ENCODE measurements around the gene HBEGF.

HBEGF gene

DNA sequence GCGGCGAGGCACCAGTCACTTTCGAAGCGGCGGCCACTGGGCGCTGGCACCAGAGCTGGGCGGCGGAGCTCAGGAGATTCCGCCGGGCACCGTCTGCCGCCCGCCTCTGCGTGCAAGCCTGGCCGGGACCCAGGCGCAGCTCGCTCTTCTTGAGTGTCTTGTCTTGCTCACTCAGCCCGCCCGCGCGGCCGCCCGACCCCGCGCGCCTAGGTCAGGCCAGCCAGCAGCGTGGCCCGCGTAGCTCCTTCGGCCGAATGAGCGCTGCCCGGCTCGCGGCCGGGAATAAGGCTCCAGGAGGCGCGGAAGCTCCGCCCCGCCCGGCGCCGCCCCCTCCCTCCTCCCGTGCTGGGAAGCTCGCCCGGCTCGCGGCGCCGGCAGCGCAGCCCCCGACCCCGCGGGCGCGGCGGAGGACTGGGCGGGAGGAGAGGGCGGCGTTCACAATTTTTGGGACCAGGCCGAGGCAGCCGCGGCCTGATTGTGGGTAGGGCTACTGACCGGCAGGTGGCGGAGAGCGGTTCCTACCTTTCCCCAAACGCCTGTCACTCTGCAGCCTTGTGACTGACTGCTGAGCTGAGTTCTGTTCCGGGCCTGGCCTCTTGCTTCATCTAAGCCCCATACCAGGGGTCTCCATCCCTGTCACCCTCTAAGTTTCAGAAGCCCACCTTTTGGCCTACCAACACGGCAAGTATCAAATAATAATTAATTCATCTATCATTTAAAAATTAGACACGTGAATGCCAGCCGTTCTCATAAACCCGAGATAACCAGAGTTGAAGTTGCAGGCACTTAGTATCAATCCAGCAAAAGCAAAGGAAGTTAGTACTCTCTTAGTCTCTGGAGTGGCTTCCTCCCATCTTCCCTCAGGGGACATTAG is at the start of gene HBEGF:
TSS of gene HBEGF (minus strand) at position 256 of the 874 bp plus-strand sequence. CDS start 275 bp downstream, outside the sequence.
- Histone ChIP-seq H3K9ac (ENCODE audit: low read length) (peak within 1 kb of the TSS; percentile 45), H3K4me1 (ENCODE audit: control insufficient read depth, insufficient read depth, low read length) (peaks cover 15% of the 10 kb centered on the region), H3K36me3 (ENCODE audit: control insufficient read depth, insufficient read depth, low read length) (no peaks in the 10 kb centered on the region), H3K9me3 (ENCODE audit: control insufficient read depth, insufficient read depth, low read depth, low read length) (no peaks in the 10 kb centered on the region), H3K4me3 (ENCODE audit: low read depth, low read length) (peak within 1 kb of the TSS; percentile 78), H3K27me3 (ENCODE audit: control insufficient read depth, insufficient read depth, low read length) (peaks cover 13% of the 10 kb centered on the region), H3K27ac (ENCODE audit: low read depth, low read length) (no peak within 1 kb of the TSS)

DNA sequence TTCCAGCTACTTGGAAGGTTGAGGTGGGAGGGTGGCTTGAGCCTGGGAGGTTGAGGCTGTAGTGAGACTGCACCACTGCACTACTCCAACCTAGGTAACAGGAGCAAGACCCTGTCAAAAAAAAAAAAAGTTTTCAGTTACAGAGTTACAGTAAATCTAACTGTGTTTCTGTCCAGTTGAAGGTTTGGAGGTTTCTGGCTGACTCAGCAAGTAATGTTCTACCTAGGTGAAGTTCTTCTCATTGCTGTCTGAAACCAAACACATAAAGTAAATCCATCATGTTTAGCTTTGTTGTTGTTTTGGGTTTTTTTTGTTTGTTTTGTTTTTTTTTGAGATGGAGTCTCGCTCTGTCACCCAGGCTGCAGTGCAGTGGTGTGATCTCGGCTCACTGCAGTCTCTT is 47.3 kb upstream of the HBEGF start:
- Histone ChIP-seq H3K36me3 (ENCODE audit: control insufficient read depth, insufficient read depth, low read length) (no peaks in the 10 kb centered on the region), H3K9me3 (ENCODE audit: control insufficient read depth, insufficient read depth, low read depth, low read length) (no peaks in the 10 kb centered on the region), H3K4me1 (ENCODE audit: control insufficient read depth, insufficient read depth, low read length) (no peaks in the 10 kb centered on the region; the same call in 1 of the 2 replicates), H3K27ac (ENCODE audit: low read depth, low read length) (no peak overlapping the region), H3K27me3 (ENCODE audit: control insufficient read depth, insufficient read depth, low read length) (no peaks in the 10 kb centered on the region), H3K9ac (ENCODE audit: low read length) (no peak overlapping the region), H3K4me3 (ENCODE audit: low read depth, low read length) (no peak overlapping the region)

DNA sequence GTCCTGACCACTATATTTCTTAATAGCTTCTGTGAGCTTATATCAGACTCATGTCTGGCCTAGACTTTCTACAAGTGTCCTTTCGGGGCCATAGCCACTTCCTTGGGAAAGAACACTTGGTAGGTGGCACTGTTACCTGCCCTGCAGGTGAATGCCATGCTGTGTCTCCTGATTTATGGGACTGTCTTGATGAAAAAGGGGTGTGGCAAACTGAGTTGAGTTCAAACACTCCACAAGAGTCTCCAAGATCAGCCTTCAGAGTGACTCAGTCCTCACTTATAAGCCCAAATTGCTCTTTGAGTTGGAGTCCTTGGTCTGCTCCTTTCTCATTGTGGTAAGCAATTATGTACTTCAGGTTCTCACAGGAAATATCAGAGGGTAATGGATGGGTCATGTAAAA is 45.3 kb upstream of the HBEGF start:
- Histone ChIP-seq H3K9me3 (ENCODE audit: control insufficient read depth, insufficient read depth, low read depth, low read length) (no peaks in the 10 kb centered on the region), H3K4me3 (ENCODE audit: low read depth, low read length) (no peak overlapping the region), H3K9ac (ENCODE audit: low read length) (no peak overlapping the region), H3K4me1 (ENCODE audit: control insufficient read depth, insufficient read depth, low read length) (no peaks in the 10 kb centered on the region), H3K36me3 (ENCODE audit: control insufficient read depth, insufficient read depth, low read length) (no peaks in the 10 kb centered on the region), H3K27ac (ENCODE audit: low read depth, low read length) (no peak overlapping the region), H3K27me3 (ENCODE audit: control insufficient read depth, insufficient read depth, low read length) (no peaks in the 10 kb centered on the region)

DNA sequence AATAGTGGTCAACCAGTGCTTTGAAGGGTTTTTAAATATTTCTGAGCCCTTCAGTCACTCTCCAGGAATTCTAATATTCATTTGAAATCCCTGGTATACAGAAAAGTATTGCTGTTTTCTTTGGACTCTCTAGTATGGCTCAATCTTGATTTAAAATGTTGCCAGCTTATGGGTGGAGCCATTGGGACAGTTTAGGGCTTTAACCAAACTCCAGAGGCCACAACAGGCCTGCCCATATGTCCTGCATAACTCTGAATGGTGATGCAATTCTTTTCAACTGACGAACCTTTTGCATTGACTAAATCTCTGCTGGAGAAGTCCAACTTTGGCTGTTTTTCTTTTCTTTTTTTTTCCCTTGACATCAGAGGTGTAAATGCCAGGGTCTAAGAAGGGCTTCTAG is 44.9 kb upstream of the HBEGF start:
- H3K4me1 ChIP-seq (ENCODE audit: control insufficient read depth, insufficient read depth, low read length) = no peaks in the 10 kb centered on the region
- H3K4me3 ChIP-seq (ENCODE audit: low read depth, low read length) = no peak overlapping the region
- no peaks in the 10 kb centered on the region for H3K9me3 ChIP-seq (ENCODE audit: control insufficient read depth, insufficient read depth, low read depth, low read length)
- H3K36me3 ChIP-seq (ENCODE audit: control insufficient read depth, insufficient read depth, low read length) = no peaks in the 10 kb centered on the region
- H3K9ac ChIP-seq (ENCODE audit: low read length) = no peak overlapping the region
- H3K27me3 ChIP-seq (ENCODE audit: control insufficient read depth, insufficient read depth, low read length) = no peaks in the 10 kb centered on the region
- H3K27ac ChIP-seq (ENCODE audit: low read depth, low read length) = no peak overlapping the region

- H3K36me3 ChIP-seq (ENCODE audit: control insufficient read depth, insufficient read depth, low read length) = no peaks in the 10 kb centered on the region
- no peaks in the 10 kb centered on the region for H3K4me1 ChIP-seq (ENCODE audit: control insufficient read depth, insufficient read depth, low read length)
- no peak overlapping the region for H3K27ac ChIP-seq (ENCODE audit: low read depth, low read length)
- H3K4me3 ChIP-seq (ENCODE audit: low read depth, low read length) = no peak overlapping the region
- no peaks in the 10 kb centered on the region for H3K27me3 ChIP-seq (ENCODE audit: control insufficient read depth, insufficient read depth, low read length)
- no peak overlapping the region for H3K9ac ChIP-seq (ENCODE audit: low read length)
- no peaks in the 10 kb centered on the region for H3K9me3 ChIP-seq (ENCODE audit: control insufficient read depth, insufficient read depth, low read depth, low read length)
Observed at GRCh38 chr5:140388052-140388451, 41.6 kb upstream of the HBEGF start.

DNA sequence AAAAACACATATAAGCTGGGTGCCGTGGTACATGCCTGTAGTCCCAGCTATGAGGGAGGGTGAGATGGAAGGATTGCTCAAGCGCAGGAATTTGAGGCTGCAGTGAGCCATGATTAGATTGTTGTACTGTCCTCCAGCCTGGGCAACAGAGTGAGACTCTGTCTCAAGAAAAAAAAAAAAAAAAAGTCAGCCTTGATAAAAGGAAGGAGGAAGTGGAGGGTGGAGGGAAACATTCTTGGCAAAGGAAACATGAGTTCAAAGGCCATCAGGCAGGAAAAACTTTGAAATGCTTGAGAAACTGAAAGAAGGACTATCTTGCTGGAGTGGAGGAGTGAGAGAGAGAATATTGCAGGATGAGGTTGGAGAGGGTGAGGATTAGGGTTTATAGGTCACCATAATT is 36.9 kb upstream of the HBEGF start:
- no peak overlapping the region for H3K27ac ChIP-seq (ENCODE audit: low read depth, low read length)
- no peak overlapping the region for H3K4me3 ChIP-seq (ENCODE audit: low read depth, low read length)
- H3K9ac ChIP-seq (ENCODE audit: low read length) = no peak overlapping the region
- no peaks in the 10 kb centered on the region for H3K27me3 ChIP-seq (ENCODE audit: control insufficient read depth, insufficient read depth, low read length)
- H3K4me1 ChIP-seq (ENCODE audit: control insufficient read depth, insufficient read depth, low read length) = no peaks in the 10 kb centered on the region
- H3K36me3 ChIP-seq (ENCODE audit: control insufficient read depth, insufficient read depth, low read length) = no peaks in the 10 kb centered on the region
- no peaks in the 10 kb centered on the region for H3K9me3 ChIP-seq (ENCODE audit: control insufficient read depth, insufficient read depth, low read depth, low read length)

DNA sequence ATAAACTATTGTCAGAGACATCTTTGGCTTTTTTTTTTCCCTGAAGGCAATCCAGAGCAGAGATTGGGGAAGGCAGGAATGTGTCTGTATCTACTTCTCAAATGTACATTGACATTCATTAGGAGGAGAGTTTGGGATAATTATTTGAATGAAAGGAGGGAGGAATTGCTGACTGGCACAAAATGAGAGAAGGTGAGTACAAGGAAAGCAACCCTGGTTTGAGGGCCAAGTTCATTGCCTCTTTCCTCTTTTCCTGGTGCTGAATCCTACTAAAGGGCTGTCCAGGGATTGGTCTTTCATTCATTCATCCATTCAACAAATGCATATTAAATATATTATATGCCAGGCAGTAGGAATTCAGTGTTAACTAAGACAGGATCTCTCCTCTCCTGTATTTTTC is 36.5 kb upstream of the HBEGF start:
- no peaks in the 10 kb centered on the region for H3K27me3 ChIP-seq (ENCODE audit: control insufficient read depth, insufficient read depth, low read length)
- H3K9me3 ChIP-seq (ENCODE audit: control insufficient read depth, insufficient read depth, low read depth, low read length) = no peaks in the 10 kb centered on the region
- no peaks in the 10 kb centered on the region for H3K36me3 ChIP-seq (ENCODE audit: control insufficient read depth, insufficient read depth, low read length)
- no peak overlapping the region for H3K4me3 ChIP-seq (ENCODE audit: low read depth, low read length)
- H3K27ac ChIP-seq (ENCODE audit: low read depth, low read length) = no peak overlapping the region
- H3K9ac ChIP-seq (ENCODE audit: low read length) = no peak overlapping the region
- no peaks in the 10 kb centered on the region for H3K4me1 ChIP-seq (ENCODE audit: control insufficient read depth, insufficient read depth, low read length)

- Histone ChIP-seq H3K4me1 (ENCODE audit: control insufficient read depth, insufficient read depth, low read length) (no peaks in the 10 kb centered on the region), H3K27me3 (ENCODE audit: control insufficient read depth, insufficient read depth, low read length) (no peaks in the 10 kb centered on the region), H3K4me3 (ENCODE audit: low read depth, low read length) (no peak overlapping the region)
Observed at GRCh38 chr5:140381972-140382371, 35.6 kb upstream of the HBEGF start.

DNA sequence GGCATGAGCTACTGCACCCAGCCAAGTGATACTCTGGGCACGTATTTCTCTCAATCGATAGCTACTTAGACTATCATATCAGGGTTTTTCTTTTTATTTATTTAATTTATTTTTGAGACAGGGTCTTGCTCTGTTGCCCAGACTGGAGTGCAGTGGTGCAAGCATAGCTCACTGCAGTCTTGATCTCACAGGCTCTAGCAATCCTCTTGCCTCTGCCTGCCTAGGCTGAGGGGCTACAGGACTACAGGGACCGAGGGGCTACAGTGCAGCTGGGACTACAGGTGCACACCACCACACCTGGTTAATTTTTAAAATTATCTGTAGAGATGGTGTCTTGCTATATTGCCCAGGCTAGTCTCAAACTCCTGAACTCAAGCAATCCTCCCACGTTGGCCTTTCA is 34.9 kb upstream of the HBEGF start:
- H3K27ac ChIP-seq (ENCODE audit: low read depth, low read length) = no peak overlapping the region
- no peaks in the 10 kb centered on the region for H3K27me3 ChIP-seq (ENCODE audit: control insufficient read depth, insufficient read depth, low read length)
- H3K4me3 ChIP-seq (ENCODE audit: low read depth, low read length) = no peak overlapping the region
- no peaks in the 10 kb centered on the region for H3K9me3 ChIP-seq (ENCODE audit: control insufficient read depth, insufficient read depth, low read depth, low read length)
- no peaks in the 10 kb centered on the region for H3K36me3 ChIP-seq (ENCODE audit: control insufficient read depth, insufficient read depth, low read length)
- H3K9ac ChIP-seq (ENCODE audit: low read length) = no peak overlapping the region
- H3K4me1 ChIP-seq (ENCODE audit: control insufficient read depth, insufficient read depth, low read length) = no peaks in the 10 kb centered on the region

More at GRCh38 chr5:140381972-140382371, 35.6 kb upstream of the HBEGF start:
- no peaks in the 10 kb centered on the region for H3K36me3 ChIP-seq (ENCODE audit: control insufficient read depth, insufficient read depth, low read length)
- H3K27ac ChIP-seq (ENCODE audit: low read depth, low read length) = no peak overlapping the region
- no peaks in the 10 kb centered on the region for H3K9me3 ChIP-seq (ENCODE audit: control insufficient read depth, insufficient read depth, low read depth, low read length)
- H3K9ac ChIP-seq (ENCODE audit: low read length) = no peak overlapping the region

DNA sequence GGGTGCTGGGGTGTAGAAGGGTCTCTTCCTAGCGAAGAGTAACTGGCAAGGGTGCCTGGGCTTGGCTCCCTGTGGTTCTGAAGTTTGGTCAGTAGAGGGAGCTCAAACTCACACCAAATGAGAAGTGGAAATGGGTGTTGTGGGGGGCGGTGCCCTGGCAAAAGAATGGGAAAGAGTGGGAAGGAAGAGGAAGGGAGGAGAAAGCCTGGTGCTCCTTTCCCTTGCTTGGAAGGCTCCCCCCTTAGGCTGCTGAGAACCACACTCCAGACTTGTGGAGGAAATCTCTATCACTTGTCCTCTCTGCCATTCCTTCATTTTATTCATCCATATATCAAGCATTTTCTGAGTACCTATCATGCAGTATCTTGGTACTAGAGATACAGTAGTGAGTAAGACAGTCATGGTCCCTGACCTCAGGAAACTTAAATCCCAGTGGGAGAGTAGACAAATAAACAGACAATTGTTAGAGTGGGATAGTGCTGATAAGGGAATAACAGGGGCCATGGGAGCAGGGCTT is 26.6 kb upstream of the HBEGF start:
- no peak overlapping the region for H3K4me3 ChIP-seq (ENCODE audit: low read depth, low read length)
- H3K4me1 ChIP-seq (ENCODE audit: control insufficient read depth, insufficient read depth, low read length) = peaks cover 4% of the 10 kb centered on the region
- no peaks in the 10 kb centered on the region for H3K27me3 ChIP-seq (ENCODE audit: control insufficient read depth, insufficient read depth, low read length)
- H3K9ac ChIP-seq (ENCODE audit: low read length) = no peak overlapping the region
- no peaks in the 10 kb centered on the region for H3K36me3 ChIP-seq (ENCODE audit: control insufficient read depth, insufficient read depth, low read length)
- no peaks in the 10 kb centered on the region for H3K9me3 ChIP-seq (ENCODE audit: control insufficient read depth, insufficient read depth, low read depth, low read length)
- no peak overlapping the region for H3K27ac ChIP-seq (ENCODE audit: low read depth, low read length)

DNA sequence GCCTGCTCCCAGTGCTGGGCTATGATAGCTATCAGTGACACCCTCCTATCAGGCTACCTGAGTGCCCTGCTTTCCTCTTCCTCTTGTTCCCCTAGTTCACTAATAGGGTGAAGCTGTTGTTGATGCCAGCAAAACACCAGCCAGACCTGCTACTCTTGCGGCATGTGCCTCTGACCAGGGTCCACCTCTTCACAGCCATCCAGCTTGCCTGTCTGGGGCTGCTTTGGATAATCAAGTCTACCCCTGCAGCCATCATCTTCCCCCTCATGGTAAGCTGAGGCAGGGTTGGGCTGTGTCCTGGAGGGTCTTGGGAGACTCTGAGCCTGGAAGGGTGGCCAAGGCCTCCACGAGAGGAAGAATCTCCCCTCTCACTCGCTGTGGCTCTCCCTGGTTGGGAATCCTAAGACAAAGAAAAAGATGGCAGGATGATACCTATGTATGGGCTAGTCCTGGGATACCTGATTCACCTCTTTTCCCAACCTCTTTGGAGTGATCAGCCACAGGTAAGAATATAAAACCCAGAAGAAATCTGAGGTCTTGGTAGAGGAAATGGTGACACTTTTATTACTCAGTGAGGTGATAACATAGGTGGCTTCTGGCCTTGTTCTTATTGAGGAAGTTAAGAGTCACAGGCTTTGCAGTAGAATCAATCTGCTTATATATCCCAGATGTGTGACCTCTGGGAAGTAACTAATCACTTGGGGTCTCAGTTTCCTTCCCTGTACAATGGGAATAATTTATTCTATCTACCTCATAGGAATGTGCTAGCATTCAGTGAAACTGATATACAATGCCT is 25.2 kb upstream of the HBEGF start:
- H3K27ac ChIP-seq (ENCODE audit: low read depth, low read length) = no peak overlapping the region
- H3K27me3 ChIP-seq (ENCODE audit: control insufficient read depth, insufficient read depth, low read length) = no peaks in the 10 kb centered on the region
- H3K9ac ChIP-seq (ENCODE audit: low read length) = no peak overlapping the region
- H3K4me3 ChIP-seq (ENCODE audit: low read depth, low read length) = no peak overlapping the region
- no peaks in the 10 kb centered on the region for H3K9me3 ChIP-seq (ENCODE audit: control insufficient read depth, insufficient read depth, low read depth, low read length)
- peaks cover 4% of the 10 kb centered on the region for H3K4me1 ChIP-seq (ENCODE audit: control insufficient read depth, insufficient read depth, low read length)
- H3K36me3 ChIP-seq (ENCODE audit: control insufficient read depth, insufficient read depth, low read length) = no peaks in the 10 kb centered on the region
